Esophagus squamous epithelium (tissue), 5 donors: ENCODE measurements around the gene SPECC1L. TPM values are rescaled to one million over a fixed set of nuclear protein-coding genes. Genes with fewer than 3 reads are reported as not detected.

Experiments
- DNase-seq: peaks from one replicate; lab custom pipeline; 2025; lab: John Stamatoyannopoulos, UW
- H3K27ac ChIP-seq, 4 donors: fragments of 200-600 bp; sonication (generic); one replicate each; pipeline ENCODE4 v1.5.1; 2016 to 2019; ENCODE audit warnings: mild to moderate bottlenecking in 1 of 4
- H3K27me3 ChIP-seq, 4 donors: fragments of 200-600 bp; sonication (generic); 1 replicate in 3 of 4; 2 replicates in 1 of 4; pipeline versions ENCODE4 v1.5.1 to v1.6.0; 2017 to 2021; ENCODE audit warnings: antibody characterized with exemption in 1 of 4
- H3K36me3 ChIP-seq, 3 donors: fragments of 200-600 bp; sonication (generic); one replicate each; pipeline ENCODE4 v1.5.1; 2016 to 2019
- H3K4me1 ChIP-seq, 3 donors: fragments of 200-600 bp; sonication (generic); one replicate each; pipeline ENCODE4 v1.5.1; 2017 to 2019
- H3K4me3 ChIP-seq, 4 donors: fragments of 200-600 bp; sonication (generic); 1 replicate in 3 of 4; 2 replicates in 1 of 4; pipeline ENCODE4 v1.5.1; 2016 to 2019; ENCODE audit warnings: mild to moderate bottlenecking in 2 of 4, moderate library complexity in 1 of 4
- H3K9me3 ChIP-seq, 3 donors: fragments of 200-600 bp; sonication (generic); one replicate each; pipeline ENCODE4 v1.5.1; 2016 to 2019
- POLR2A ChIP-seq, 4 donors: fragments of 450-650 bp; IDR thresholded peaks; one replicate each; pipeline ENCODE4 v1.6.1; 2017; ENCODE audit warnings: antibody characterized with exemption in 4 of 4, mild to moderate bottlenecking in 4 of 4, moderate library complexity in 3 of 4
- whole genome bisulfite sequencing, 2 donors: methylation state at CpG; one replicate each; pipeline ENCODE4 v1.1.5; 2018; 5-methylcytosine and 5-hydroxymethylcytosine counted together
- intact Hi-C: fragments of 100-400 bp; cut with DNase I; formaldehyde crosslinking; loops from one replicate; pipeline ENCODE4 v1.15.0; 2022
- total RNA-seq, 4 donors: library from RNA; depleted of rRNA; stranded (reverse); fragments of >200 nt; gene quantifications; one replicate each; pipeline ENCODE4 v1.1.0, GENCODE V29; 2016
- TF ChIP-seq, protein P1 (sequence below), 6 experiments: fragments of 450-650 bp in 4 of 6; fragments of 200-600 bp in 2 of 6; sonication (generic) in 2 of 6; IDR thresholded peaks; one replicate each; pipeline ENCODE4 v1.5.1; 2016 to 2019; ENCODE audit warnings: antibody characterized with exemption in 6 of 6, mild to moderate bottlenecking in 4 of 6, moderate library complexity in 4 of 6
- donor health status: DM: yes; HTN: yes; CAD: no.

SPECC1L gene
- total RNA-seq, 4 donors from 2014 or later = 21.4 to 31.9 (median 27.7) TPM

DNA sequence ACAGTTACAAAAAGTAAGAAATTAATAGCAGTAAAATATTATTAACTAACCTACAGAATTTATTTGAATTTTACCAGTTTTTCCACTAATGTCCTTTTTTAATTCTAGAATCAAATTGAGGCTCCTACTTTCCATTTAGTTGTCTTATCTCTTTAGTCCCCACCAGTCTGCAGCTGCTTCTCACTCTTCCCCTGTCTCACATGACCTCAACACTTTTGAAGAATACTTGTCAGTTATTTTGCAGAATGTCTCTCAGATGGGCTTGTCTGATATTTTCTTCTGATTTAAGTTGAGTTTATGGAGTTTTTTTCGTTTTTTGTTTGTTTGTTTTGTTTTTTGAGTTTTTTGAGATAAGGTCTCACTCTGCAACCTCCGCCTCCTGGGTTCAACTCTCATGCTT is 82.5 kb downstream of the SPECC1L start:
- H3K27ac ChIP-seq = no peak overlapping the region
- H3K4me1 ChIP-seq = peaks cover 0 to 12% (median 4%) of the 10 kb centered on the region in 3 donors
- intact Hi-C loops = no loop called here
- 88 to 98% methylated on average over 2 of the region's 2 CpGs for WGBS, 2 donors
- peaks cover 11 to 83% (median 16%) of the 10 kb centered on the region in 3 donors for H3K36me3 ChIP-seq
- no peak overlapping the region for H3K4me3 ChIP-seq
- no peak for DNase-seq
- H3K27me3 ChIP-seq = no peaks in the 10 kb centered on the region
- no peak for TF ChIP-seq POLR2A (IDR thresholded peaks at IDR 0.05)
- TF ChIP-seq, protein P1, sequence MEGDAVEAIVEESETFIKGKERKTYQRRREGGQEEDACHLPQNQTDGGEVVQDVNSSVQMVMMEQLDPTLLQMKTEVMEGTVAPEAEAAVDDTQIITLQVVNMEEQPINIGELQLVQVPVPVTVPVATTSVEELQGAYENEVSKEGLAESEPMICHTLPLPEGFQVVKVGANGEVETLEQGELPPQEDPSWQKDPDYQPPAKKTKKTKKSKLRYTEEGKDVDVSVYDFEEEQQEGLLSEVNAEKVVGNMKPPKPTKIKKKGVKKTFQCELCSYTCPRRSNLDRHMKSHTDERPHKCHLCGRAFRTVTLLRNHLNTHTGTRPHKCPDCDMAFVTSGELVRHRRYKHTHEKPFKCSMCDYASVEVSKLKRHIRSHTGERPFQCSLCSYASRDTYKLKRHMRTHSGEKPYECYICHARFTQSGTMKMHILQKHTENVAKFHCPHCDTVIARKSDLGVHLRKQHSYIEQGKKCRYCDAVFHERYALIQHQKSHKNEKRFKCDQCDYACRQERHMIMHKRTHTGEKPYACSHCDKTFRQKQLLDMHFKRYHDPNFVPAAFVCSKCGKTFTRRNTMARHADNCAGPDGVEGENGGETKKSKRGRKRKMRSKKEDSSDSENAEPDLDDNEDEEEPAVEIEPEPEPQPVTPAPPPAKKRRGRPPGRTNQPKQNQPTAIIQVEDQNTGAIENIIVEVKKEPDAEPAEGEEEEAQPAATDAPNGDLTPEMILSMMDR (IDR thresholded peaks at IDR 0.05) = no peak
- H3K9me3 ChIP-seq = no peaks in the 10 kb centered on the region

DNA sequence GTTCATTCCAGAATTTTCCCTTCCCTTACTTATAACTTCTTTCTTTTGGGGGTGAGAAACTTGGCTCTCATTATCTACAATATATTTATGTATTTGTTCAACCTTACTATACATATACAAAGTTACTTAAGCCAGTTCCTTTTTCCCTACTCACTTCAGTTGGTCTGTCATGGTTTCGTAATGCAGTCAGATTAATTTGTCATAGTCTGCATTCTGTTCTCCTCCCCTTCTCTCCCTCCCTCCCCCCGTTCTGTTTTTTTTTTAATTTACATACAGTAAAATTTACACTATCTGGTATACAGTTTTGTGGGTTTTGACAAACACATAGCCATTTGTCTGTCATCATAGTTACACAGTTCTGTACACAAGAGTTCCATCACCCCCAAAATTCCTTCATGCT is 84.9 kb downstream of the SPECC1L start:
- 71 to 77% methylated on average over 2 of the region's 2 CpGs for WGBS, 2 donors
- H3K36me3 ChIP-seq = peaks cover 0 to 81% (median 0%) of the 10 kb centered on the region in 3 donors
- no peaks in the 10 kb centered on the region for H3K9me3 ChIP-seq
- TF ChIP-seq, protein P1 (IDR thresholded peaks at IDR 0.05) = no peak
- TF ChIP-seq POLR2A (IDR thresholded peaks at IDR 0.05) = no peak
- intact Hi-C loops = no loop called here
- peaks cover 0 to 23% (median 8%) of the 10 kb centered on the region in 3 donors for H3K4me1 ChIP-seq
- H3K4me3 ChIP-seq = no peak overlapping the region
- H3K27me3 ChIP-seq = no peaks in the 10 kb centered on the region
- no peak for DNase-seq
- no peak overlapping the region for H3K27ac ChIP-seq

DNA sequence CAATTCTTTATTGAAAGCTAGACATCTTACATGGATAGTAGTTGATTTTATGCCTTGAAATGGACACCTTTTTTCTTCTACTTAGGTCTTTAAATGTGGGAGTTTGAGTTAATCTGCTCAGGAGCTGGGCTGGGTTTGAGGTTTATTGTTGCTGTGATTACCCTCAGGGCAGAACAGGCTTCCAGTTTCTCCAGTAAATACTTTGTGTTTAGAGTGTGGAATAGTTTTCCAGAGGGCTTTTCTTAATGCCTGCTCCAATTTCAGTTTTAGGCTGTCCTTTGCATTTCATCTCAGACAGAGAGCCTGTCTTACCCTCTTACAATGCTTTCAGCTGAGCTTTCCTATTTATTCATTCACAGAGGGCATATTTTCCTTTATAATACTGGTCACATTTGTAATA is 86.9 kb downstream of the SPECC1L start:
- Histone ChIP-seq H3K4me3 (no peak overlapping the region), H3K36me3 (peaks cover 0 to 81% (median 0%) of the 10 kb centered on the region in 3 donors), H3K27ac (no peak overlapping the region), H3K9me3 (no peaks in the 10 kb centered on the region), H3K27me3 (no peaks in the 10 kb centered on the region), H3K4me1 (peaks cover 0 to 28% (median 8%) of the 10 kb centered on the region in 3 donors)
- intact Hi-C loops = no loop called here
- DNase-seq = no peak
- TF ChIP-seq POLR2A (IDR thresholded peaks at IDR 0.05) = no peak
- TF ChIP-seq, protein P1 (IDR thresholded peaks at IDR 0.05) = no peak

DNA sequence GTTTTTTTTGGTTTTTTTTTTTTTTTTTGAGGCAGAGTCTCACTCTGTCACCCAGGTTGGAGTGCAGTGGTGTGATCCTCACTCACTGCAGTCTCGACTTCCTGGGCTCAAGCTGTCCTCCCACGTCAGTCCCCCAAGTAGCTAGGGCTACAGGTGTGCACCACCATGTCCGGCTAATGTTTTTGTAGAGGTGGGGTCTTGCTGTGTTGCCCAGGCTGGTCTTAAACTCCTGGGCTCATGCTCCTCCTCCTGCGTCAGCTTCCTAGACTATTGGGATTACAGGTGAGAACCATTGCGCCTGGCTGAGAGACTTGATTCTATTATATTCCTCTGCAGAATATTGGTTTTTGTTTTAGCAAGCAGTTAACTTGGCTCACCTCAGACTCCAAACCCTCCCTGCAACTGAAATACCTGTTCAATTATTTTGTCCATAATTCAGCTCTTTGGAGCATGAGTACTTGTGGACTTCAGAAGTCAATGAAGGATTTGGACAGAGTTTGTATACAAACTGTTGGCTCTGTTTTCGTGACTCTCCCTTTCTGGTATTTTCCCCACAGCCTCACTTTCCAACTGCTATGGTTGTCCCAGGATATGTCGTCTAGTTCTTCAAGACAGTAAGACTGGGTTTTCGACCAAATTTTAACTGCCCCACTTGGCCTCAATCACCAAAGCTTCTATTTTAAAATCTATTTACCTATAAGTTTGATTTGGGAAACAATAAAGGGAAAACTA is 87.6 kb downstream of the SPECC1L start:
- 84 to 93% methylated on average over 8 of the region's 8 CpGs for WGBS, 2 donors
- Histone ChIP-seq H3K4me3 (no peak overlapping the region), H3K4me1 (peaks cover 0 to 28% (median 8%) of the 10 kb centered on the region in 3 donors), H3K27me3 (no peaks in the 10 kb centered on the region), H3K36me3 (peaks cover 0 to 81% (median 0%) of the 10 kb centered on the region in 3 donors), H3K27ac (no peak overlapping the region), H3K9me3 (no peaks in the 10 kb centered on the region)
- intact Hi-C loops = no loop called here
- DNase-seq = no peak
- TF ChIP-seq, protein P1 (IDR thresholded peaks at IDR 0.05) = no peak
- TF ChIP-seq POLR2A (IDR thresholded peaks at IDR 0.05) = no peak

DNA sequence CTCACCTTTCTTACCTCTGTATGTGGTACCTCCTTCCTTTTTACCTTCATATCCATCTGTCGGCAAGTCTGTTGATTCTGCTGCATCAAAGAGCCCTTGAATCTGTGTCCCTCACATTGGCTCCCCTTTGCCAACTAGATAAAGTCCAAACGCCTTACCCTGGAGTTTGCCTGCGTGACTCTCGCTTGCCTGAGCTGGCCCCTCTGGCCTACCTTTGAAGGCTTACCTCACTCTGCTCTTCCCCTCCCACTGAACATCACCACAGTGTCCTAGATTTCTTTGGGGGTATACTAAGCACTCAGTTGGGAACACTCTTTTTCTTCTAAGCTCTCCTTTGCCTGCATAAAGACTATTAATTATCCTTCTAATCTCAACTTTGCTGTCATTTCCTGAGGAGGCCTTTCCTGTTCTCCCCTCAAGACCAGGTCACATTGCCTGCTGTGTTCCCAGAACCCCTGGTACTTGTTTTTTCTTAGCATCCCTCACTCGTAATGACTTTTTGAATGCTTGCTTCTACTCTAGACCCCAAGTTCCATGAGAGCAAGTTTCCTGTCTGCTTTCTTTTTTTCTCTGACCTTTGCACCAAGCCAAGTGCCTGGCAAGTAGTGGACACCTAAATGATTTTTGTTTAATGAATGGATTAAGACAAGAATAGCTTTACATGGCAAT is 89.0 kb downstream of the SPECC1L start:
- Histone ChIP-seq H3K27me3 (no peaks in the 10 kb centered on the region), H3K27ac (peak overlapping the region in 1 of 4 donors; percentile 20), H3K9me3 (no peaks in the 10 kb centered on the region), H3K4me1 (peaks cover 0 to 28% (median 8%) of the 10 kb centered on the region in 3 donors), H3K4me3 (no peak overlapping the region), H3K36me3 (peaks cover 0 to 81% (median 3%) of the 10 kb centered on the region in 3 donors)
- no peak for TF ChIP-seq POLR2A (IDR thresholded peaks at IDR 0.05)
- TF ChIP-seq, protein P1 (IDR thresholded peaks at IDR 0.05) = no peak
- WGBS, 2 donors = 82 to 90% methylated on average over 5 of the region's 5 CpGs
- DNase-seq = no peak
- intact Hi-C loops = no loop called here
